SW480 (cell line): ENCODE results near the gene SH3TC2.
A peak's percentile ranks its signal among the peaks of the same experiment; 100 is the strongest.
"Not testable (repeated sequence)": the region's sequence is repeated elsewhere in the genome, so short reads cannot be mapped to it uniquely, and the experiment has no call there.

Experiments used
- DNase-seq: peaks from one replicate; pipeline ENCODE4 v3.0.0-alpha.2; 2016; ENCODE audit warnings: low spot score

The SH3TC2 gene

DNA sequence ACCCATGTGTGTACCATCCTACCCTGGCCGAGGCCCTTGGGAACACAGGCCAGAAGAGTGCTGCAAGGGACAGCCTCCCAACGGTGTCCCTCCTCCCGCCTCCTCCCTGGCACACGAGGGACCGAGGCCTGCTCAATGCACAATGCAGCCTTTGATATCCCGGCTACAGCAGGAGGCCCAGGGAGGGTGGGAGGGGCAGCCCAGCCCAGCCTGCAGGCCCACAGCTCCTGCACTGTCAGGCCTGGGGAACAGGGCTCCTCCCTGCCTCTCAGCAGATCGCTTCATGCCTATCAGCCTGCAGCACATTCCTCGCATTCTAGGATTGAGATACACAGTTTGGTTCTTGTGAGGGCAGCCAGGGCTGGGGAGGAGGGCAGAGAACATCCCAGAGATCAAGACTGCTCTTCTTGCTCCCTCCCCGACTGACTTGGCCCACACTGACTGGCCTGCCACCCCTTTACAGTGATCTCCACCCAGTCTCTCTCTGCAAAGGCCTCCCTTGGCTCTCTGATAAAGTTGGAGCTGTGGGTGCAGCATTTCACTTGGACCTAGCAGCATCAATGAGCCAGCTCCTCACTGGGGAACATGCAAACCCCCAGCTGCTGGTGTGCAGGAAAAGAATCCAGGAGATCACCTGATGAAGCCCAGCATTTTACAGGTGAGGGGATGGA is at the start of gene SH3TC2:
SH3TC2 (minus strand) TSS at position 46 of the 671 bp plus-strand sequence; CDS start at position 6, 40 bp downstream.
- DNase-seq: peak; percentile 97

DNA sequence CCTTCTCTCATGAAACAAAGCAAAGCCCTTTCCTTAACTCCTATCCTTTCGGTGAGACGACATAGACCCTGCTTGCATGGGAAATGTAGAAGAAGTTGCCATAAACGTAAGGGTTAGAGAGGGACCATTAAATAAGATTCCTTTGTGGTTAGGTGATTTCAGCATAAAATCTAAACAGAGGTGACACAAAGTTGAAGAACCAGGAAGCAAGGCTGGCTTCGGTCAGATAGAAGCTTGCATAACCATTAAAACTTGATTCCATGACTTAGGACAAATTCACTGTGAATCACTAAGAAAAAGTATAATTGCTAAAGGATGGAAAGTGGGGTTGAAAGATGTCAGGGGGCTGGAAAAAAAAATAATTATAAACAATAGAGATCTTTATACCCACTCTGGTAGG is 47.5 kb upstream of the SH3TC2 start:
- no peak for DNase-seq

DNA sequence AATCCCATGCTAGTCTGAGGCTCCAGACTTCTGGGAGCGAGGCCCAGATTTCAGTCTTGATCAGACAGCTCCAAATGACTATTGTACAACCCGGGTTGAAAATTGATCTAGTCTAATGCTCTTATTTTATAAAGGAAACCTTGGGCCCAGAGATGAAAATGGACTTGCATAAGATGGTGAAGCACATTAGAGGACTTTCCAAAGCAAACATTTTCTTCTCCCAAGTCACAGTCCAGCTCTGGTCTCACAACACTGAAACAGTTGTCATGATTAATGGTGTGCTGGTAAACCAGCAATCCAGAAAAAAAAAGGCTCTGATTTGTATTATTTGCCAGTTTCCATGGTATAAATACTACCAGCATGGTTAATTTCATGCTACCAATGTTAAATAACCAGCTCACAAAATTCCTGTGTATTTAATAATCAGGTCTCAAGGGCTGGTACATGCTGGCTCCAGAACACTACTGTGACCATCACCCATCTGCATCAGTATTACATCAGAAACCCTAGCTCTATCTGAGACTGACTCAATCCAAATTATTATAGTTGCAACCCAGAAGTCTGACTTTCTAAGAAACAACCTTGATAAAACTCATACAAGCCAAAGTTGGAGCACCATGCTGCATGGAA is 45.9 kb upstream of the SH3TC2 start:
- DNase-seq: no peak

DNA sequence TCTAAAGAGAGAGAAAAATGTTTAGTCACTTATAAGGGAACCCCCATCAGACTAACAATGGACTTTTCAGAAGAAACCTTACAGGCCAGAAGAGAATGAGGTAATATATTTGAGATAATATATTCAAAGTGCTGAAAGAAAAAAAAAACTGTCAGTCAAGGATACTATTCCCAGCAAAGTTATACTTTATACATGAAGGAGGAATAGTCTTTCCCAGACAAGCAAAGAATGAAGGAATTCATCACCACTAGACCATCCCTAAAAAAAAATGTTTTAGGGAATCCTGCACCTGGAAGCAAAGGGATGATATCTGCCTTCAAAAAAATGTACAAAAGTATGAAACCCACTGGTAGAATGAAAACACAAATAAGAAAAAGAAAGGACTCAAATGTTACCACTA is 37.5 kb upstream of the SH3TC2 start:
- DNase-seq: no peak

DNA sequence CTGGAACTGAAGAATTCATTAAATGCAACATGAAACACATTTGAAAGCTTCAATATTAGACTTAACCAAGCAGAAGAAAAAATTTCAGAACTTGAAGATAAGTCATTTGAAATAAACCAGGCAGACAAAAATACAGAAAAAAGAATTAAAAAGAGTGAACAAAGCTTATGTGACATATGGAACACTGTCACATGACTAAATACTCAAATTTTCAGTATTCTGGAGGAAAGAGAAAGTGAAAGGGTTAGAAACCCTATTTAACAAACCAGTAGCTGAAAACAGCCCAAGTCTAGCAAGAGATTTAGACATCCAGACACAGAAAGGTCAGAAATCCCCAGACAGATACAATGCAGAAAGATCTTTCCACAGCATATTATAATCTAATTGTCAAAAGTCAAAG is 37.1 kb upstream of the SH3TC2 start:
- no peak for DNase-seq

DNA sequence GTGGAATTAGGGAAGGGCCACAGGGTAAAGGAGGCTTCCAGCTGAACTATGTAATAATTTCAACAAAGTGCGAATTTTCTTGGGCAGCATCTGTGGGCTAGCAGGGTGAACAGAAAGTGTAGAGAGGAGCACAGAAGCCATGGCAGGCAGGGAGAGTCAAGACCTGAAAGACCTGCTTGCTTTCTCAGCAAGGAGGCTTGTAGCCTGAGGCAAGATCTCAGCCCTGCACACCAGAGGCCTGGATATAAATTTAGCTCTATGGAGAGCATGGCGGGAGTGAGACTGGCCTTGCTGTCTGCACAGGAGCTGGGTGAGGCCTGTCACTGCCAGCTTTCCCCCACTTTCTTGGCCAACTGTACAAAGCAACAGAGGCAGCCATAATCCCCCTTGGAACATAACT is 32.1 kb upstream of the SH3TC2 start:
- no peak for DNase-seq

DNA sequence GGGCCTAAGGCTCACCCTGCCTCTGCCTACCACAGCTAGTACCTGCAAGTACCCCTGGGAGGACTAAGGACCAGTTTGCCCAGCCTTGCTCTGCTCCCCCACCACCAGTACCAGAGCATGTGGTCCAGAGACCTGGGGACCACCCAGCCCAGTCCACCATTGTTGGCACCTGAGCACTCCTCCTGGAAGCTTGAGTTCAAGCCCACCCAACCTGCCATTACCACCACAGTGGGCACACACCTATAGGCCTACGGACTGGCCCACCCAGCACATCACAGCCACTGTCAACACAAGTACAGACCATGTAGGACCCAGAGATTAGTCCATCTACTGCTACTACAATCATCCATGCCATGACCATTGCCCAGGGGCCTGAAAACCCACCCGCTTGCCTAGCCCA is 30.8 kb upstream of the SH3TC2 start:
- DNase-seq: no peak

DNA sequence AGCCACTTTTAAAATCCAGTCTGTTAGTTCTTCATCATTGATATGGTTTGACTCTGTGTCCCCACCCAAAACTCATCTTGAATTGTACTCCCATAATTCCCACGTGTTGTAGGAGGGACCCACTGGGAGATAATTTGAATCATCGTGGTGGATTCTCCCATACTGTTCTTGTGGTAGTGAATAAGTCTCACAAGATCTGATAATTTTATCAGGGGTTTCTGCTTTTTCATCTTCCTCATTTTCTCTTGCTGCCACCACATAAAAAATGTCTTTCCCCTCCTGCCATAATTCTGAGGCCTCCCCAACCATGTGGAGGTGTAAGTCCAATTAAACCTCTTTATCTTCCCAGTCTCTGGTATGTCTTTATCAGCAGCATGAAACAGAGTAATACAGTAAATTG is 26.9 kb upstream of the SH3TC2 start:
- DNase-seq: no peak

DNA sequence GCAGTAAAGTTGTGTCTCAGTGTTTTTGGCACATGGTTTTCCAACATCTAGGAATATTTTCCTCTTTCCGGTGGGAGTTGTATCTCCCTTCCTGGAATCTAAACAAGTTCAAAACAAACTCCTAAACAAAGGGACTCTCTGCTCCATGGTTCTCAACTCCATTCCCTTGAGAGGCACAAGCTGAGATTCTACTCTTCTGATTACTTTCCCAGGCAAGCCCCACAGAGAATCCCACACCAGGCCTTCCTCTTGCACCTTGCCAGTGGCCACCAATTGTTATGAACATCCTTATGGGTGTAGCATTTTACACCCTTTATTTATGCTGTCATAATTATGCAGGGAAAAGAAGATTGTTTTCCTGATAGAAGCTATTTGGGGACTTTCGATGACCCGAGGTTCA is 25.8 kb upstream of the SH3TC2 start:
- no peak for DNase-seq

DNA sequence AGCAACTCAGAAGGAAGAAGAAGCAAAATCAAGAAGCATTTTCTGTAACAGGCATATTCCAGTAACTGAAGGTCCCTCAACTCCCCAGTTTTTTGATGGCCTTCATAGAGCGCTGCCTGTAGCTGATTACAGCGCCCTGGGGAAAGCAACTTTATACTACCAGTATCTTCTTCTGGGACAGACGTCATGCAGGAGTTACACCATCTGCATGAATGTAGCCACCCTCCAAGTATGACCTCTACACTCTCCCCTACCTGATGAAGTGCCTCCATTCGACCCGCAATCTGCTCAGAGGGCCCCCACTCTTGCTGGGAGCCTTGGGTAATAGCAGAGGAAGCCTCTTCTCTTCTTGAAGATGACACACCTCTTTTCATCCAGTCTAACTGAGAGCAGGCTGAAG is 21.0 kb upstream of the SH3TC2 start:
- DNase-seq: no peak

DNA sequence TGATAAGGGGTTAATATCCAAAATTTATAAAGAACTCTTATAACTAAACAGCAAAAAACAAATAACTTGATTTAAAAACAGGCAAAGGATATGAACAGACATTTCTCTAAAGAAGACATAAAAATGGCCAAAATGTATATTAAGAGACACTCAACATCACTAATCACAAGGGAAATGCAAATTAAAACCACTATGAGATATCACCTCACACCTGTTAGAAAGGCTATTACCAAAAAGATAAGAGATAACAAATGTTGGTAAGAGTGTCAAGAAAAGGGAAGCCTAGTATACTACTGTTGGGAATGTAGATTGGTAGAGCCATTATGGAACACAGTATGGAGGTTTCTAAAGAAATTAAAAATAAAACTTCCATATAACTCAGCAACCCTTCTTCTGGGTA is 19.4 kb upstream of the SH3TC2 start:
- DNase-seq: no peak

DNA sequence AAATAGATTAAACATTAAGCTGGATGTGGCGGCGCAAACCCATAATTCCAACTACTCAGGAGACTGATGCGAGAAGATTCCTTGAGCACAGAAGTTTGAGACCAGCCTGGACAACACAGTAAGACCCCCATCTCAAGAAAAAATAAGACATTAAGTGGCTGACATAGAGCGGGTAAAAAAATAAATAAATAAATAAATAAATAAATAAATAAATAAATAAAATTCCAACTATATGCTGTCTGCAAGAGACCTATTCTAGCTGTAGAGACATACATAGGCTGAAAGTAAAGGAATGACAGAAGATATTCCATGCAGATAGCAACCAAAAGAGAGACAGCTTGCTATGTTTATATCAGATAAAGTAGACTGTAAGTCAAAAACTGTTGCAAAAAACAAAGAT is 17.4 kb upstream of the SH3TC2 start:
- no peak for DNase-seq

DNA sequence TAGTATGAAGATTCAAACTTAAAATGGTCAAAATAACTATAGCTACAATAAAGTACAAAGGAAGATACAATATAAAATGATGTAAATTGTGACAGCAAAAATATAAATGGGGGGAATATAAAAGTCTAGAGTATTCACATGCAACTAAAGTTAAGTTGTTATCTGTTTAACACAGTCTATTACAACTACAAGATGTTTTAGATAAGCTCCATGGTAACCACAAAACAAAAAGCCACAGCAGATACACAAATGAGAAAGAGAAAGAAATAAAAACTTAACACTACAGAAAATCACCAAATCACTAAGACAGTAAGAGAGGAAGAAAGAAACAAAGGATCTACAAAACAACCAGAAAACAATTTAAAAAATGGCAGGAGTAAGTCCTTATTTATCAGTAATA is 17.0 kb upstream of the SH3TC2 start:
- DNase-seq: no peak

DNA sequence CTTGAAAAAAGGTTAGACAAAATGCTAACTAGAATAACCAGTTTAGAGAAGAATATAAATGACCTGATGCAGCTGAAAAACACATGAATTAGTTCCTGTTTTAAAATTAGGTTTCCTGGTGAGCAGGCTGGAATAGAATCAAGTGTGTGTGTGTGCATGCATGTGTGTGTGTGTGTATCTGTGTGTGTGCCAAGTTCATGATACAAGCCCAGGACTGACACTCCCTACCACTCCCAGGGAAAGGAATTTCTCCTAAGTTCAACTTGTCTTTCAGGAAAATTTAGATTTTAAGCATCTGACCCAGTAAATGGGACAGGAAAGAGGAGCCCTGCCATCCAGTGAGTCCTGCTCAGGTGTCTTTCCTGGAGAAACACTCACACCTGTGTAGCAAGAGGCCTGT is 11.2 kb upstream of the SH3TC2 start:
- not testable (repeated sequence) for DNase-seq

DNA sequence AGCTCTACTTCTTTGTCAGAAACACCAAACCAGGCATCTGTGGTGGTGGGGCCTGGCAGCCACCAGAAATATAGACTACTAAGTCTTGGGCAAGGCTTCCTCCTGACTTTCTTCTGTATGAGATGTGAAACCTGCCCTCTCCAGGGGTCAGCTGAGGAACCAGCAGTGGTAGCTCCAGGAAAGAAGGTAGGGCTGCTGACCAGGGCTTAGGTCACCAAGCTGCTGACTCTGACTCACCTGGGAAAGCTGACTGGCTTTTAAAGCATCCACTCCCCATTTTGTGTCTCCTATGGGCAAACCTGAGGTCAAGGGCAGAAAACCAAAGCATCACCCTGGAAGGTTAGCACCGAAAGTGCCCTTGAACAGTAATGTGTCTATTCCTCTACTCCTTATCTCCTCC is 10.4 kb upstream of the SH3TC2 start:
- no peak for DNase-seq

DNA sequence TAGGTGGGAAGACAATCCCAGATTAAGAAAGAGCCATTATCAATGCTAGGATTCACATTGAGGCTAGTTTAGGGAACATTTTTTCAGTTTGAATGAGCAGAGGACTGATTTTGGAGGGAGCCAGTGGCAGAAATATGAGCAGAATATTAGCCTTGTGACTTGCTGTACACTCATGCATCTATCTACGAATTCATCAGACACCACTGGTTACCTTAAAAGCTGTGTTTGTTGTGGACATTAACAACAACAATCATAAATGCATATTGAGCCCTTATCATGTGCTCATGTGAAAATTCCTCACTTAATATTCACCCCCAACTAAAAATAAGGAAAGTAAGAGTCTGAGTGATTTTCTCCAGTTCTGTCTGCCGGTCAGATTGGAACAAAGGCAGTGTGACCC is 9.9 kb upstream of the SH3TC2 start:
- DNase-seq: no peak

DNA sequence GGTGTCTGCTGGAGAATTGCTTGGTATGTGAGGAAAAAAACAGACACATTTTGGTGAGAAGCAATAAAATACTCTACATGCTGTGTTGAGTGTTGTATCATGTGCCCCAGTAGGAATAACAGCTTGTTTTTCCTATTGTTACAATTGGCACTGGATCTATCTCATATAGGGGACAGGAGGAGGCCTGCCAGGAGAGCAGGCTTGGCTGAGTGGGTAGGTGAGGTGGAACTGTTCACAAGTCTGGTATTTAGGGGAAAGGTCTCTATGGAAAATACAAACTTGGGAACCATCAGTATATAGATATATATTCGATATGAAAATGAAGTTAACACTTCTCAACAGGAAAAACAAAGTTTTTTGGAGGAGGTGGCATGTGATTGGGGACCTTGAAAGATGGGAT is 9.5 kb upstream of the SH3TC2 start:
- no peak for DNase-seq

DNA sequence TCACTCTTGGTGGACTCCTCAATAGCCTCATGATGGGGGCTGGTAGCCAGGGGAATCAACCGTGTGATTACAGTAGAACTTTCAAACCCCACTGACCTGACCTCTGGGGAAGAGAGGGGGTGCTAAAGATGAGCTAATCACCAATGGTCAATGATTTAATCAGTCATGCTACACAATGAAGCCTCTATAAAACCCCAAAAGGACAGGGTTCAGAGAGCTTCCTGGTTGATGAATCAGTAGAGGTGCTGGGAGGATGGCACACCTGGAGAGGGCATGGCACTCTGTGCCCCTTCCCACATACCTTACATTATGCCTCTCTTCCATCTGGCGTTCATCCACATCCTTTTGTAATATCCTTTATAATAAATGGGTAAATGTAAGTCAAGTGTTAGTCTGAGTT is 8.9 kb upstream of the SH3TC2 start:
- DNase-seq: peak; percentile 43

DNA sequence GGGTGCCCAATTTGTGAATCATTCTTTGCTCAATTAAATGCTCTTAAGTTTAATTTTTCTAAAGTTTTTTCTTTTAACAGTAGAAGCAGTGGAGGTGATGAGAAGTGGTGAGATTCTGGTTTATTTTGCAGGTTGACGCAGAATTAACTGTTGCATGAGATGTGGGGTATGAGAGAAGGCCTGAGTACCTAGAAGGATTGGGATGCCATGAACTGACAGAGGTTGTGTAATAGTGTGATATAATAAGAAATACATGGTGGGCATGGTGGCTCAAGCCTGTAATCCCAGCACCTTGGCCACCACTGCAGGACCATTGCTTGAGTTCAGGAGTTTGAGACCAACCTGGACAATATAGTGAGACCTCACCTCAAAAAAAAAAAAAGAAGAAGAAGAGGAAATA is 8.4 kb upstream of the SH3TC2 start:
- DNase-seq: no peak

DNA sequence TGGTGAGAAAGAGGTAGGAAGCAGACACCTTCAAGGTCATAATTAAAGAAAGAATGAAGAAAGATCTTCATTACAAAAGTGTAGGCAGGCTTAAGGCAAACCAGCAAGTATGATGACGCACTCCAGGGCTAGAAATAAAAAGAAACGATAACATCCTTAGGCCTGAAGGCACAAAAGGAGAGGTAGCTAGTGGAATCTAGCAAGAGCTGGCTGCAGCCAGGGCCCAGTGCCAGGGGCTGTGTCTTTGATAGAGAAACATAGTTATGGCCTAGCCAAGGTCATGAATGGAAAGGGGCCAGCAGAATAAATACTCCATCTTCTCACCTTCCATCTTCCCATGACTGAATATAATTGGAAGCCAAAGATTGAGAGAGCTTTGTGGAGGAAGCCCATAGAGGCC is 6.8 kb upstream of the SH3TC2 start:
- DNase-seq: no peak

DNA sequence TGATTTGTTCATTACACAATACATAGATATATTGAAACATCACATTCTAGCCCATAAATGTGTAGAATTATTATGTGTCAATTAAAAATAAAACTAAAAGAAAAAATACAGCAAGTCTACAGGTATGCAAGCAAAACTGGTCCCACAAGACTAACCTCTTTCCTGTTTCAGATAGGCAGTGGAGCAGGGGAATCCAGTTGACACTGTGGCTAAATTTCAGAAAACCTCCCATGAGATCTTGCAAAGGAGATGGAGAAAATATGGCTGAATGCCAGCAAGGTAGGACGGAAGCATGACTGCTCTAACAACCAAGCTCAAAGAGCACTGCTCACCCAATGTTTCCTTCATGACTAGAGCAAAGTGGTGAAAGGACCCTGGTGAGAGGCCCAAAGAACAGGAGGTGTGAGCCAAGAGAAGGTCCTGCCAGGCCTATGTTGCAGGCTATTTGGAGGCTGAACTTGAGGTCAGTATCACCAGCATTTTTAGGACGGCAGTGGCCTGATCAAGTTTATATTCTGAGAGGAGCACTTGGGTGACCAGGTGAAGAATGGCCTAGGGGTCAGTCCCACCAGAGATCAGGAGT is 1.1 kb upstream of the SH3TC2 start:
- no peak for DNase-seq

DNA sequence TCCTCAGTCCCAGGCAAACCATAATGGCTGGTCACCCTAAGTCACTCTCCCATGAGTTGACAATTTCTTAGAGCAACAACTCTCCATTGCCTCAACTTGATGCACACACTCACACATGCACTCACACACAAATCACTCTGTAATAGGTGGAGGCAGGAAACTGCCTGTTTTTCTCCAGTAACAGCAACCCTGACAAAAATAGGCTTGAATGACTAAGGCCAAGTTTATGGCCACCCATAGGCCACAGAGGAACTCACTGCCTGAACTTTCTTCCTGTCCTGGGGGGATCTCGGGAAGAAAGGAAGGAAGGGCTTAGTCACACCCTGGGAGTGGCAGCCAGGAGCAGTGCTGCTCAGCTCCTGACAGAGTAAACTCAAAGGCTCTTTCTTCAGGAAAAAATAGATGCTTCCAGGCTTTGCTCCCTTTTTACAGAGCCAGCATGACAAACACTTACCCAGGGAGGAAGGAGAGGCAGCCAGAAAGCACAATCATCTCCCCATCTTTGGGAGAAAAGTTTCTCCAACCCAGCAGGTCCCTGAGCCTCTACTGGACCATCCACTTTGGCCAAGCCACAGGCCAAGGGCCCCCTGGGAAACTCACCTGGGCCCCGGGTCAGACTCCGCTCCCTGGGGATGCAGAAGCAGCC is 368 bp downstream of the SH3TC2 start:
- DNase-seq: peak; percentile 93

DNA sequence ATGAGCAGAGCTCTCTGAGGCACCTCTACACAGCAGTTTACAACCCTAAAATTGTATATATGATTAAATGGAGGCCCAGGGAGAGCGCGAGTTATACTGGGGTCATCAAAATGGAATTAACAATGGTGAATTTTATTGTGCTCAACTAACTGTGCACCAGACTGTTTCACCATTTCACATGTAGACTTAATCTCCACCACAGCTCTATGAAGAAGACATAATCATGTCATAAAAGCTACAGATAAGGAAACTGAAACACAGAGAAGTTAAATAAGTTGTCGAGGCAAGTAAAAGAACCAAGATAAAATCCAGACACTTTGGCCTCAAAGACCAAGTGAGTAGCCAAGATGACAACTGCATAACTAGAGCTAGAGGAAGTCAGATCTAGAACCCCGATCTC is 1.5 kb downstream of the SH3TC2 start:
- DNase-seq: no peak
